ENCODE results near the gene RFTN1. TPM values are rescaled to one million over a fixed set of nuclear protein-coding genes. Genes with fewer than 3 reads are reported as not detected.

The RFTN1 gene
- total and polyA plus RNA-seq, 10 of the 15 experiments (the other 5 are each of a cell fraction or from before 2014, with no cell fraction given) = 20.6 to 213 (median 147) TPM

GRCh38 chr3:16426665-16427064 lies 86.8 kb downstream of the RFTN1 start (continued):
- no peak for TF ChIP-seq IRF3 (IDR thresholded peaks at IDR 0.05)
- no peak for TF ChIP-seq NFXL1 (IDR thresholded peaks at IDR 0.05; ENCODE audit: borderline replicate concordance)
- TF ChIP-seq ATF3 (IDR thresholded peaks at IDR 0.05; ENCODE audit: borderline replicate concordance, extremely low read depth, low read depth, low read length) = no peak
- TF ChIP-seq RELA (IDR thresholded peaks at IDR 0.05; ENCODE audit: borderline replicate concordance, partially characterized antibody) = no peak
- no peak for TF ChIP-seq USF1 (IDR thresholded peaks at IDR 0.05; ENCODE audit: borderline replicate concordance, extremely low read length, insufficient read depth, low read depth, low read length)
- TF ChIP-seq E2F4 (IDR thresholded peaks at IDR 0.05; ENCODE audit: low read depth, low read length) = no peak
- TF ChIP-seq ZBED1 (IDR thresholded peaks at IDR 0.05; ENCODE audit: borderline replicate concordance) = no peak
- no peak for TF ChIP-seq RCOR1 (conservative IDR thresholded peaks at IDR 0.05; ENCODE audit: low read depth, low read length)
- no peak for TF ChIP-seq CHD4 (IDR thresholded peaks at IDR 0.05)
- no peak for TF ChIP-seq ZBTB33 (IDR thresholded peaks at IDR 0.05)
- no peak for TF ChIP-seq SUPT20H (IDR thresholded peaks at IDR 0.05; ENCODE audit: borderline replicate concordance, control insufficient read depth, low read depth, low read length)
